ENCODE measurements around the gene CLIC4. TPM values are rescaled to one million over a fixed set of nuclear protein-coding genes. Genes with fewer than 3 reads are reported as not detected.

CLIC4 gene
- total and polyA plus RNA-seq, 9 of the 15 experiments (the other 6 are each of a cell fraction or from before 2014, with no cell fraction given): 16.0 to 67.5 (median 38.4) TPM

DNA sequence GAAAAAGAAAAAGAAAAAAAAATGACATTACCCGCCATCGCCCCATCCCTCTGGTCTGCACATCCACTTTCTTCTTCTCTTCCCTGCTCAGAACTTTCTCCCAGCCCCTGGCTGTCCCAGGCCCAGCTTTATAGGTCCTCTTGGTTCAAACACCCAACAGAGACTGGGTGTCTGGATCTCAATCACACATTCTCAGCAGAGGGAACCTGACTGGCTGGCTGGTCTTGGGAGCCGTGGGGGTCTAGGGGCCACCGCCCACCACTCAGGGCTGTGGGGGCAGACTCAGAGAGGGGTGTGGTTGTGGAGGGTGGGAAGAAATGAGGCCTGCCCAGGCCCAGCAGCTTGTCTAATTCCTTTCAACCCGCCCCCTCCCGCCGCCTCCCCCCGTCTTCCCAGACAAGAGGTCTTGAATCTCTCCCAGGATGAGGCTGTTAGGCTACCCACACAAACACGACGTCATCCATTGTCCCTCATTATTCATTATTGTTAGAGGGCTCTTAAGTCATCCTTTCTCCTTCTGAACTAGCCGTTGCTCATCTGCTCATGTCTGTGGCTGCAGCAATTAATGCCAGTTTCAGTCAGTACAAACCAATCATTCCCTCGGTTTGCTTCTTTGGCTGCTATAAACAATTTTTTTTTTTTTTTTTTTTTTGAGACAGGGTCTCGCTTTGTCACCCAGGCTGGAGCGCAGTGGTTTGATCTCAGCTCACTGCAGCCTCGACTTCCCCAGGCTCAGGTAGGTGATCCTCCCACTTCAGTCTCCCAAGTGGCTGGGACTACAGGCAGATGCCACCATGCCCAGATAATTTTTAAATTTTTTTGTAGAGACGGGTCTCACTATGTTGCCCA lies 40.6 kb upstream of the CLIC4 start (continued):
- TF ChIP-seq, protein P1, sequence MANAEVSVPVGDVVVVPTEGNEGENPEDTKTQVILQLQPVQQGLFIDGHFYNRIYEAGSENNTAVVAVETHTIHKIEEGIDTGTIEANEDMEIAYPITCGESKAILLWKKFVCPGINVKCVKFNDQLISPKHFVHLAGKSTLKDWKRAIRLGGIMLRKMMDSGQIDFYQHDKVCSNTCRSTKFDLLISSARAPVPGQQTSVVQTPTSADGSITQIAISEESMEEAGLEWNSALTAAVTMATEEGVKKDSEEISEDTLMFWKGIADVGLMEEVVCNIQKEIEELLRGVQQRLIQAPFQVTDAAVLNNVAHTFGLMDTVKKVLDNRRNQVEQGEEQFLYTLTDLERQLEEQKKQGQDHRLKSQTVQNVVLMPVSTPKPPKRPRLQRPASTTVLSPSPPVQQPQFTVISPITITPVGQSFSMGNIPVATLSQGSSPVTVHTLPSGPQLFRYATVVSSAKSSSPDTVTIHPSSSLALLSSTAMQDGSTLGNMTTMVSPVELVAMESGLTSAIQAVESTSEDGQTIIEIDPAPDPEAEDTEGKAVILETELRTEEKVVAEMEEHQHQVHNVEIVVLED (CRISPR knock-in tag; IDR thresholded peaks at IDR 0.05): no peak
- TF ChIP-seq BCL6 (CRISPR knock-in tag; IDR thresholded peaks at IDR 0.05) (no peak), TAF7 (tag; IDR thresholded peaks at IDR 0.05) (peak; percentile 44; the same call in 1 of the 2 replicates), ILK (tag; IDR thresholded peaks at IDR 0.05; ENCODE audit: borderline replicate concordance, low read depth) (no peak), ZNF140 (CRISPR knock-in tag; IDR thresholded peaks at IDR 0.05) (no peak), WHSC1 (IDR thresholded peaks at IDR 0.05; ENCODE audit: low read length) (no peak), ZNF717 (CRISPR knock-in tag; IDR thresholded peaks at IDR 0.05) (no peak), ZBTB1 (CRISPR knock-in tag; IDR thresholded peaks at IDR 0.05; ENCODE audit: borderline replicate concordance, low read depth) (no peak), RBM15 (IDR thresholded peaks at IDR 0.05; ENCODE audit: insufficient read depth, low read length) (no peak), GABPB1 (CRISPR knock-in tag; IDR thresholded peaks at IDR 0.05) (no peak), NFIC (IDR thresholded peaks at IDR 0.05) (no peak), ZNF589 (CRISPR knock-in tag; IDR thresholded peaks at IDR 0.05; ENCODE audit: low read depth) (0 out of 2 replicates have a peak, but pooled peaks have one; percentile 42), ILF3 (IDR thresholded peaks at IDR 0.05; ENCODE audit: borderline replicate concordance) (no peak), MECOM (CRISPR knock-in tag; IDR thresholded peaks at IDR 0.05) (no peak), ZNF212 (CRISPR knock-in tag; IDR thresholded peaks at IDR 0.05) (no peak), GABPB2 (CRISPR knock-in tag; conservative IDR thresholded peaks at IDR 0.05) (no peak)
- TF ChIP-seq, protein P2, sequence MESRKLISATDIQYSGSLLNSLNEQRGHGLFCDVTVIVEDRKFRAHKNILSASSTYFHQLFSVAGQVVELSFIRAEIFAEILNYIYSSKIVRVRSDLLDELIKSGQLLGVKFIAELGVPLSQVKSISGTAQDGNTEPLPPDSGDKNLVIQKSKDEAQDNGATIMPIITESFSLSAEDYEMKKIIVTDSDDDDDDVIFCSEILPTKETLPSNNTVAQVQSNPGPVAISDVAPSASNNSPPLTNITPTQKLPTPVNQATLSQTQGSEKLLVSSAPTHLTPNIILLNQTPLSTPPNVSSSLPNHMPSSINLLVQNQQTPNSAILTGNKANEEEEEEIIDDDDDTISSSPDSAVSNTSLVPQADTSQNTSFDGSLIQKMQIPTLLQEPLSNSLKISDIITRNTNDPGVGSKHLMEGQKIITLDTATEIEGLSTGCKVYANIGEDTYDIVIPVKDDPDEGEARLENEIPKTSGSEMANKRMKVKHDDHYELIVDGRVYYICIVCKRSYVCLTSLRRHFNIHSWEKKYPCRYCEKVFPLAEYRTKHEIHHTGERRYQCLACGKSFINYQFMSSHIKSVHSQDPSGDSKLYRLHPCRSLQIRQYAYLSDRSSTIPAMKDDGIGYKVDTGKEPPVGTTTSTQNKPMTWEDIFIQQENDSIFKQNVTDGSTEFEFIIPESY (CRISPR knock-in tag; IDR thresholded peaks at IDR 0.05): peak; percentile 81
- TF ChIP-seq, protein P3, sequence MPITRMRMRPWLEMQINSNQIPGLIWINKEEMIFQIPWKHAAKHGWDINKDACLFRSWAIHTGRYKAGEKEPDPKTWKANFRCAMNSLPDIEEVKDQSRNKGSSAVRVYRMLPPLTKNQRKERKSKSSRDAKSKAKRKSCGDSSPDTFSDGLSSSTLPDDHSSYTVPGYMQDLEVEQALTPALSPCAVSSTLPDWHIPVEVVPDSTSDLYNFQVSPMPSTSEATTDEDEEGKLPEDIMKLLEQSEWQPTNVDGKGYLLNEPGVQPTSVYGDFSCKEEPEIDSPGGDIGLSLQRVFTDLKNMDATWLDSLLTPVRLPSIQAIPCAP (CRISPR knock-in tag; IDR thresholded peaks at IDR 0.05; ENCODE audit: borderline replicate concordance): no peak
- TF ChIP-seq, protein P4, sequence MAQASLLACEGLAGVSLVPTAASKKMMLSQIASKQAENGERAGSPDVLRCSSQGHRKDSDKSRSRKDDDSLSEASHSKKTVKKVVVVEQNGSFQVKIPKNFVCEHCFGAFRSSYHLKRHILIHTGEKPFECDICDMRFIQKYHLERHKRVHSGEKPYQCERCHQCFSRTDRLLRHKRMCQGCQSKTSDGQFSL (CRISPR knock-in tag; IDR thresholded peaks at IDR 0.05): peak; percentile 35; the same call in 1 of the 2 replicates
- TF ChIP-seq, protein P4 (tag; IDR thresholded peaks at IDR 0.05): peak in 1 of 2 experiments; percentile 57; a peak in 2 of 4 replicates
- TF ChIP-seq, protein P5, sequence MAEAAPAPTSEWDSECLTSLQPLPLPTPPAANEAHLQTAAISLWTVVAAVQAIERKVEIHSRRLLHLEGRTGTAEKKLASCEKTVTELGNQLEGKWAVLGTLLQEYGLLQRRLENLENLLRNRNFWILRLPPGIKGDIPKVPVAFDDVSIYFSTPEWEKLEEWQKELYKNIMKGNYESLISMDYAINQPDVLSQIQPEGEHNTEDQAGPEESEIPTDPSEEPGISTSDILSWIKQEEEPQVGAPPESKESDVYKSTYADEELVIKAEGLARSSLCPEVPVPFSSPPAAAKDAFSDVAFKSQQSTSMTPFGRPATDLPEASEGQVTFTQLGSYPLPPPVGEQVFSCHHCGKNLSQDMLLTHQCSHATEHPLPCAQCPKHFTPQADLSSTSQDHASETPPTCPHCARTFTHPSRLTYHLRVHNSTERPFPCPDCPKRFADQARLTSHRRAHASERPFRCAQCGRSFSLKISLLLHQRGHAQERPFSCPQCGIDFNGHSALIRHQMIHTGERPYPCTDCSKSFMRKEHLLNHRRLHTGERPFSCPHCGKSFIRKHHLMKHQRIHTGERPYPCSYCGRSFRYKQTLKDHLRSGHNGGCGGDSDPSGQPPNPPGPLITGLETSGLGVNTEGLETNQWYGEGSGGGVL (CRISPR knock-in tag; IDR thresholded peaks at IDR 0.05): no peak

Data from K562 (cell line).